GM21381 (cell line): Measurements from ENCODE around the gene GUCY1A2.
"Not testable (repeated sequence)": the region's sequence is repeated elsewhere in the genome, so short reads cannot be mapped to it uniquely, and the experiment has no call there.

ENCODE experiments used
- ATAC-seq: cut with Tn5 transposase; IDR thresholded peaks from one replicate; pipeline ENCODE4 v1.9.1; 2021; ENCODE audit warnings: mild to moderate bottlenecking, moderate library complexity; ENCODE audit not compliant: unreplicated experiment

The GUCY1A2 gene

DNA sequence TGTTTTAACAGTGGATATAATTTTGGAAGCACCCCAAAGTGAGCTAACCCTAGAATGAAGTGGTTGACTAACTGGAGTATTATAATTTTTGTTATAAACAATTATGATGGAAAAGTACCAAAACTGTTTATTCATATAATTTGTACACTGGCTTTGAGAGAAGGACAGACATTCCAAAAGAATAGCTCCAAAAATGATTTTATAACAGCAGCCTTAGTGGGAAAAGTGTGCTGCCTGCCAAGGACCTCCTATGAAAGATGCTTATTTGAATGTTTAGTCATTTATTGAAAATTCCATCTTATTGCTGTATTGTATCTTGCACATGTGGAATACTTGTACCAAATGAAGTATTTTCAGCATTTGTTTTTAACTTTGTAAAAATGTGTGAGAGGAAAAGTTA is 169.8 kb downstream of the GUCY1A2 start:
- no peak for ATAC-seq

DNA sequence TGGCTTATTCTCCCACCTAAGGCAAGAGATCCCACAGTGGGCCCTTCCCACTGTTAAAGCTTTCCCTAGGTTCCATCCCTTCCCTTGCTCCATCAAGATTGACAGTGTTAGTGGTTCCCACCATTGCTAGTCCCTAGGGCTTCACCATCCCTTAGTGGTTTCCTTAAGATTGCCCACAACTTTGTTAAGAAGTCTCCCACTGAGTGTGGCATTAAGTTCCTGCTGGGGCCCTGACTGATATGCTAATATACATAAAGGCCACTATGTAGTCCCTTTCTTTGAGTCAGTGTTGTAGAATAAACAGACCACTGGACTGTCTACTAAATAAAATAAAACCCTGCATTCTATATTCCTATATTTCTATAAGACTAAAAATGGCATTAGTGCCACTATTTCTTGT is 176.1 kb downstream of the GUCY1A2 start:
- ATAC-seq: no peak

DNA sequence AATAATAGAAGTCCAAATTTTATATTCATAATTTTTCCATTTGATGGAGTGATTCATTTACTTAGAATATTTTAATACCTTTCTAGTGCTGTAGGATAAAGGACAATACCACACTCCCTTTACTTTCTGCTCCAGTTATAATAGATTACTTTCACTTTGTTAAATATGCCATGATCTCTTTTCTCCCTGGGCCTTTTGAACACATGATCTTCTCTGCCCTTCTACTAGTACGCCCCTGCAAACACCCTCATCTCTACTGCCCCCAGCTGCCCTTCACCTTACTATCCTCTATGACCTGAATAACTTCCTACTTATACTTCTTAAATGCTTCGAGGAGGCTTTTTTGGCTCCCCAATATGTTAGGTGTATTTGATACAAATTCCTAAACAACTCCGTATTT is 177.3 kb downstream of the GUCY1A2 start:
- no peak for ATAC-seq

DNA sequence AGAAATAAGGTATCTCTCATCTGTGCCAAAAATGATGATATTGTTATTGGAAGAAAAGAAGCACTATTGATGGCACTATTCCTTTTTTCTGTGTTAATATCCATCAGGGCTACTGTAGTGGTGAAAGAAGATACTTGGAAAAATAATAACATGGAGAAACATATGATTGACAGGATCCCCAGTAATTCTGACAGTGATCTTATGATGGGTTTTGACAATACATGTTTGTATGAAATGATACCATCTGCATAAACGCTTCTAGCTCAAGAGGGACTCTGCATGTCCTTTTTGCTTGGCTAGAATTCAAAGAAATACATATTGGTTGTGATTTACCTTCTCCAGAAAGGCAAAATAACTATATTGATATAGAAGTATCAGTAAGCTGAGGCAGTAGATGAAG is 178.1 kb downstream of the GUCY1A2 start:
- no peak for ATAC-seq

DNA sequence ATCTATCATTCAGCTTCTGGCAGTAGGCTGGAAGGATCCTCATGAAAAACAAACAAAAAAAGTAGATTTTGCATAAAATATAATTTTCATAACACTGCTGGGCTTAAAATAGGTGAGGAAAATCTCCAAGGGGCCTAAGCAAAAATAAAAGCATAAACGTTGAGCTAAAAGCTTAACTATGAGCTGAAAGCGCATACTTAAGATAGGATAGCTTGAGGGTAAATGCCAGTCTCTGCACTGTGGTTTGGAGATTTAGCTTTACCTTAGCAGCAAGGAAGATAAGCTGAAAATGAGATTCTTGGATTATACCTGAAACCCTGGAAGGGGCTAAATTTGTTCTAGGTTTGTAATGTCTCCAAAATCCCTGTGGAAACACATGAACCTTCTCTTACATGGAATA is 183.7 kb downstream of the GUCY1A2 start:
- ATAC-seq: no peak

DNA sequence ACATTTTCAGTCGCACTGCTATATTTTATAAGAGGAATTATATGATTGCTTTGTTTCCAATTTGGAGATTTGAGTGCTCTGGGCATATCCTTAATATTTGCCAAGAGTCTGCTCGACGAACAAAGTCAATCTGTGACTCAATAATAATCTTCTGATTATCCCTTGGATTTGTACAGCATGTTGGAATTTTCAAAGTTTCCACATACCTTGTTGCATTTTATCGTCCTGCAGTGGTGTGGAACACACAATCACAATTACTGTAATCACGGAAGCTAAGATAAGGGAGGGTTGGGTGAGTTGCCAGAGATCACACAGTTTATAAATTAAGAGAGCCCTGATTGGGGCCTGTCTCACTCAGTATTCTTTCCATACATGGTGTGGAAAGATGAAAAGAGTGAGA is 189.3 kb downstream of the GUCY1A2 start:
- no peak for ATAC-seq

DNA sequence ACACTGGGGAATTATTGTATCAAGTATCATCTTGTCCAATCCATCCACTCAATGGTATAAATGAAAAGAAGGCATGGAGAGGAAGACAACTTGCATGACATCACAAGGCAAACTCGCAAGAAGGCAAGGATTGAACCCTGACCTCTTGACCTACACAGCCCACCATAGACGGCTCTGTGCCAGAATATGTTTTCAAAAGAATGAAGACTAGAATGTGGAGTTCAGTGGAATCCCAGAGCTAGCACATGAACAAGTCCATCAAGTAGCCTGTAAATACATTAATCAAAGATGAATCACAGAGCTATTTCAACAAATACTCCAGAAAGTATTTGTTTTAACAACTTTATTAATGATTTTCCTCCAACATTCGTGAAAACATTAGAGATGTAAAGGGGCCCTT is 189.7 kb downstream of the GUCY1A2 start:
- no peak for ATAC-seq

DNA sequence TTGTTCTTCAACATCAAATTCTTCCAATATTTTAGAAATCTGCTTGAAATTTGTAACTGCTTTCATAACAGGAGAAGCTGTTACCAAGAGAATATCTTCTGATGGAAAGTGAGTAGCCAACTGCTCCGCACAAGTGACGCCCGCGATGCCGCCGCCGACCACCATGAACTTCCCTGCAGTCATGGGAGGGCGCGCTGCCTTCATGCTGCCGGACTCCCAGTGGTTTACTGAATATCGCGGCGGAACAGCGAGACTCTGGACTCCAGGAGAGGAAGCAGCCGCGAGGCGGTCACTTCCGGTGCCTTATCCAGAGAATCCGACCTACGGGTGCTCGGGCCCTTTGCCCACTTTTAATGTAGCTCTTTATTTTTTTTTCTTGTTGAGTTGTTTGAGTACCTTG is 190.6 kb downstream of the GUCY1A2 start:
- ATAC-seq: no peak

DNA sequence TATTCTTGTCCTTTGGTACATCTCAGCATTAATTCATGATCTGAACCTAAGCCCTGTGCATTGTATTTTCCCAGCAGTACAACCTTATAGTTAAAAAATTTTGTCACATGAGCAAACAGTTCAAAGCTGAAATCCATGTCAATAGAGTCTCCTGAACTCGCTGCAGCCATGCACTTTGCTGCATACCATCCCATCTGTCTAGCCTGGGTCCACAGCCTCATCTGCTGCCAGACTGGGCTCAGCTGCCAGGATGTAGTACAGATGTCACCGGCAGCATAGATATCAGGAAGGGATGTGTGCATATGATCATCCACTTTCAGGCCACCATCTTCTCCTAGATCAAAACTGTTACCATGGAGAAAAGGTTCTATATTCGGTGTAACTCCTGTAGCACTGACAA is 191.7 kb downstream of the GUCY1A2 start:
- ATAC-seq: not testable (repeated sequence)

DNA sequence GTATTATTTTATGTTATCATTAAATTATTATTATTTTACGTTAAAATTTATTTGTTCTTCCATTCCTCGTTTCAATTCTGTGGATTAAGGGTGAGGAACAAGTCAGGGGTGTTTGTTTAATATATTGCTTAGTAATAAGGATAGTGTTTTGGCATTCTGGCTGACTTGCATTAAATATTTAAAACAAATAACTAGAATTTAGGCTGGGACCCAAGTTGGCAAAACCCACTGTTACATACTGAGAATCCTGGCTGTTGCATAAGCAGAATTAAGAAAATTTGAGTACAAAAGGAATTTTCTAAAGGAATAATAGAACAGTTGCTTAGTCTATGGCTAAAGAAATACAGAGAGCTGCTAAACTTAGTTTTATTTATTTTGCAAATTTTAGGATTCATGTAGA is 196.4 kb downstream of the GUCY1A2 start:
- ATAC-seq: no peak

DNA sequence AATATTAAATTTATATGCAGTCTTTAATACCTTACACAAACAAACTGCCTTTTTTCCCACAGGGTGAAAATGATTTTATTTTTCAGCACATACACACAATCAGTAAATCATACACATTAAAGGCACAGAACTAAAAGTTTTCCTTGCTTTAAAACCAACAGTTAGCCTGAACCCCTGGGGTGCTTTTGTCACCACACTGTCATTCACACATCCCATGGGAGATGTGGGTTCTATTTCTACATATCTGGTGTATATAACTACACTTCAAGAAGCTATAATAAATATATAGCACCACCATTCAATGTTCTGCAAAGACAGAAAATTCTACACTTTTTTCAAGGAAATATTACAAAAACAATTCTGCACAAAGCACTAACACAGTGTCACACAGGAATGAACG is 197.0 kb downstream of the GUCY1A2 start:
- ATAC-seq: no peak

DNA sequence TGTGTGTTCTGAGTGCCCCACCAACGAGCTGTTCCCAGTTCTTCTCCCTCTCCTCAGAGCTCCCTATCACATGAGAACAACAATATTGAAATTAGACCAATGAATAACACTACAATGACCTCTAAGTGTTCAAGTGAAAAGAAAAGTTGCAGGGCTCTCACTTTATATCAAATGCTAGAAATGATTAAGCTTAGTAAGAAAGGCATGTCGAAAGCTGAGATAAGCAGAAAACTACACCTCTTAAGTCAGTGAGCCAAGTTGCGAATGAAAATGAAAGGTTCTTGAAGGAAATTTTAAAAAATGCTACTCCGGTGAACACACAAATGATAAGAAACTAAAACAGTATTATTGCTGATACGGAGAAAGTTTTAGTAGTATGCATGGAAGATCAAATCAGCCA is 199.8 kb downstream of the GUCY1A2 start:
- no peak for ATAC-seq

DNA sequence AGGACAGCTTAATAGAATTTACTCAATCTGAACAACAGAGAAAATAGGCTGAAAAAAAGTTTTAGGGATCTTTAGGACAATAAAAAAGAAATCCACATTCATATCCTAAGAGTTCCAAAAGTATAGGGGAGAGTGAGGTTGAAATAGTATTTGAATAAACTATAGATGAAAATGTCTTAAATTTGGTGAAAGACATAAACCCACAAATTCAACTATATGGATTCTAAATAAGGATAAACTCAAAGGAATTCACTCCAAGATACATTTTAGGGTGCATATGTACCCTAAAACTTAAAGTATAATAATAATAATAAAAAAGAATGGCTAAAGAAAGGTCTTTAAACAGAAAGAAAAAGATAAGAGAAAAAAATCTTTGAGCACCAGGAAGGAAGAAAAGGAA is 203.1 kb downstream of the GUCY1A2 start:
- ATAC-seq: no peak

DNA sequence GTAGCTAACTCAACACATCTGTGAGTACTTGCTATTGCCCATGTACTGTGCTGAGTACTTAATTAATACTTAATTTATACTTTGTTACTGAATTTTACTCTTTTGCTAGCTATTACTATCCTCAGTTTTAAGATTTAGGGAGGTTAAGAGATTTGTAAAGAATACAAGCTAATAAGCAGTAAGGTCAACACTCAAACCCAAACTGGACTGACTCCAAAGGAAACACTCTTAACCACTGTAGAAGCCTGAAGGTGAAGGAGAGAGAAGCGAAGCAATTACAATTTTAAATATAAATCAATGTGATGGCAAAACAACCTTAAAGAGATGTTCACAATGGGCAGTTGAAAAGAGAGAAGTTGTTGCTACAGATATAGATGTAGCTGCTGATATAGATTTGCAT is 204.5 kb downstream of the GUCY1A2 start:
- ATAC-seq: no peak

DNA sequence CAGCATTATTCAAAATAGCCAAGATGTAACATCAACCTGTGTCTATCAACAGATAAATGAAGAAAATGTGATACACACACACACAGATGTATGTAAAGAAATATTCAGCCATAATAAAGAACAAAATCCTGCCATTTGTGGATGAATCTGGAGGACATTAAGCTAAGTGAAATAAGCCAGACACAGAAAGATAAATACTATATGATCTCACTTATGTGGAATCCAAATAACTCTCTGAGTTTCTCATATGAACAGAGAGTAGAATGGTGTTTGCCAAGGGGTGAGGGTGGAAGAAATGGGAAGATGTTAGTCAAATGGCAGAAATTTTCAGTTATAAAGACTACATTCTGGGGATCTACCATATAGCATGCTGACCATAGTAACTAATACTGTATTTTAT is 224.2 kb downstream of the GUCY1A2 start:
- ATAC-seq: no peak

DNA sequence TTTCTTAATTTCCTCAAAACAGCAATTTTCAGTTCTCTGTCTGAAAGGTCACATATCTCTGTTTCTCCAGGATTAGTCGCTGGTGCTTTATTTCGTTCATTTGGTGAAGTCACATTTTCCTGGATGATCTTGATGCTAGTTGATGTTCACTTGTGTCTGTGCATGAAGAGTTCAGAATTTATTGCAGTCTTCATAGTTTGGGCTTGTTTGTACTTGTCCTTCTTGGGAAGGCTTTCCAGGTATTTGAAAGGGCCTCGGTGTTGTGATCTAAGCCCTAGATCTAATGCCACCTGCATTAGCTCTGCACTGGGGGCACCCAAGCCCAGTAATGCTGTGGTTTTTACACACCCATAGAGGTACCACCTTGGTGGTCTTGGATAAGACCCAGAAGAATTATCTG is 228.9 kb downstream of the GUCY1A2 start:
- no peak for ATAC-seq

DNA sequence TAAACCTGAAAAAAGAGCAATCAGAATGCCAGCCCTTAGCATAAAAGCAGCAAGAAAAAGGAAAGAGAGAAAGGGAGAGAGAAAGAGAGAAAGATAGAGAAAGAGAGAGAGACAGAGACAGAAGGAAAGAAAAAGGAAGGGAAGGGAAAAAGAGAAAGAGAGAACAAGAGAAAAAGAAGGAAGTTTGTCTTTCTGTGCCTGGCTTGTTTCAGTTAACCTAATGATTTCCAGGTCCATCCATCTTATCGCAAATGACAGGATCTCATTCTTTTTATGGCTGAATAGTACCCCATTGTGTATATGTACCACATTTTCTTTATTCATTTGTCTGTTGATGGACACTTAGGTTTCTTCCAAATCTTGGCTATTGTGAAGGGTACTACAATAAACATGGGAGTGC is 230.8 kb downstream of the GUCY1A2 start:
- ATAC-seq: no peak

DNA sequence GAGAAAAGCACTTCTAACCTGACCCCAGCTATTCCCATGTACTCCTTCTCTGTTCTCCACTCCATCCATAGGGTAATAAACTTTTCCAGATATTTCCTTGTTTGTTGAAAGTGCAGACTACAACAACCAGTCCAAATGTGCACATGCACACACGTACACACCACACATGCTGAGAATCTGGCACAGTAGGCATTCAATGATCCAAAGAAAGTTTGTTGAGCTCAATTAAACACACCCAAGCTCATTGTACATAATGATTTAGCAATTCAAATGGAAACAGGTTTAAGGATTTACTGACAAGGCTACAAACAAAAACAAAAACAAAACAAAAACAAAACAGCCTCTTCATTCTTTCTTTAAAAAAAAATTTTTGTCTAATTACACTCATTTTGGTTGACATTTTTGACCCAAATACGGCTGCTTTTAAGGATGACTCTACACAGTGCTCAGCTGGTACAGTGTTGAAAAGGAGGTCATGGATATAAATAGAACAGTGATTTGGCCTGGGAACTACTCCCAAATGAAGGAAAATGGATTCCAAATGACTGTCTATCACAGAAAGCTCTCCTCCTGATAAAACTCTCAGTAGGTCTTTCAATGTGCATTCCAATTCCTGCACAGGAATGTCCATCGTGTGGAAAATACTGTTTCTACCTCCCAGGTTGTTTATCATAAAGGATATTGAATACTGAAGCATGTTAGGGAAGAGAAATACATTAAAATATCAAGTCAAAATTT is 232.2 kb downstream of the GUCY1A2 start:
- no peak for ATAC-seq

DNA sequence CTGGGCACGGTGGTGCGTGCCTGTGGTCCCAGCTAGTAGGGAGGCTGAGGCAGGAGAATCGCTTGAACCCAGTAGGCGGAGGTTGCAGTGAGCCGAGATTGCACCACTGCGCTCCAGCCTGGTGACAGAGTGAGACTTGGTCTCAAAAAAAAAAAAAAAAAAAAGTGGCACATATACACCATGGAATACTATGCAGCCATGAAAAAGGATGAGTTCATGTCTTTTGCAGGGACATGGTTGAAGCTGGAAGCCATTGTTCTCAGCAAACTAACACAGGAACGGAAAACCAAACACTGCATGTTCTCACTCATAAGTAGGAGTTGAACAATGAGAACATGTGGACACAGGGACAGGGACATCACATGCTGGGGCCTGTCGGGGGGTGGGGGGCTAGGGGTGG is 241.0 kb downstream of the GUCY1A2 start:
- not testable (repeated sequence) for ATAC-seq

DNA sequence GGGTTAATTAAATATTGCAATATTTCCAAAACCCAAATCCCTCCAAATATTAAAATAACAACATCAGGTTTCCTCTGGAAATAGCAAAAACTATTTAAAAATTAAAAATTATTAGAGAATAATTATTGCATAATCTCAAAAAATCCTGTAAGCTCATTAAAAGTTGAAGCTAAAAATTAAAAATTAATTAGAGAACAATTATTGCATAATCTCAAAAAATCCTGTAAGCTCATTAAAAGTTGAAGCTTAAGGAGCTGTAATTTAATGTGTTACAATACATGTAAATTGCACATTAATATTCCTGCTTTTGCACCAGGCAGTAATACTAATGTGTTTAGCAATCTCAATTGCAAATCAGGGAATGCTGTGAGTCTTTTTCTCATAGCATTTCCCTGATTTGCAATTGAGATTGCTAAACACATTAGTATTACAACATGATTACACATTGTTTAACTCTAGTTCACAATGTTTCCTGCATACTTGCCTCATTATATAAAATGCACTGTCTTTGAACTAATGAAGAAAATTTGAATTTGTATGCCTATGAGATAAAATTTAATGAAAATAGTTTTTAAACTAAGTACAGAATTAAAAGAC is 247.7 kb downstream of the GUCY1A2 start:
- ATAC-seq: no peak

DNA sequence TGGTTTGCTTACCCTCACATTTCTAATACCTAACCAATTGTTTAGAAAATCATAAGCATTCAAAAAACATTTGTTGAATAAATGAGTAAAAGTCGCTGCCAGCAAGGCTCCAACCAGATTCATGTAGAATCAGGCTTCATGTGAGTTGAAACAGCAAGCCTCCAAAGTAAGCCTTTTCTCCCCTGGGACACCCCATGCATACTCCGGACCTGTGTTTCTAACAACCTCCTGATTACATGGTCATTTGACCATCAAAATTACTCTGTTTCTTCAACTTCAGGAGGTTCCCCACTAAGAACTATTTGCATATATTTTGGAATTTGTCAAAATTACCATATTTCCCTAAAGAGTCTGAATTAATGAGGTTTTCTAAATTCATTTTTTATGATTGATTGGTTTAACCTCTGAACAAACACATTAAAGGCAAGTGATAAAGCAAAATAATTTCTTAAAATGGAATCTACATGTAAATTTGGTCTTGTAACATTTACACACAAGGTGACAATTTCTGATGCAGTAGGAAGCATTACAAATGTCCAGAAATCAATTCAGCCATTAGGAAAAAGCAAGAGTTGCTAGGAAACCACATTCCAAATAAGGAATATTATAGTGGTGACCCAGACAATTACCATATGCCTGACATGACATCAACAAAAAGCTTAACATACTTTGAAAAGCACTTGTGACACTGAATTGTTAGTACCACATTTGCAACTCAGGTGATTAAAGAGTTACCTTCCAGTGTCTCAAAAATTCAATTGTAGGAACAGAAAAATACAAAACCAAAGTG is 252.6 kb downstream of the GUCY1A2 start:
- ATAC-seq: no peak

DNA sequence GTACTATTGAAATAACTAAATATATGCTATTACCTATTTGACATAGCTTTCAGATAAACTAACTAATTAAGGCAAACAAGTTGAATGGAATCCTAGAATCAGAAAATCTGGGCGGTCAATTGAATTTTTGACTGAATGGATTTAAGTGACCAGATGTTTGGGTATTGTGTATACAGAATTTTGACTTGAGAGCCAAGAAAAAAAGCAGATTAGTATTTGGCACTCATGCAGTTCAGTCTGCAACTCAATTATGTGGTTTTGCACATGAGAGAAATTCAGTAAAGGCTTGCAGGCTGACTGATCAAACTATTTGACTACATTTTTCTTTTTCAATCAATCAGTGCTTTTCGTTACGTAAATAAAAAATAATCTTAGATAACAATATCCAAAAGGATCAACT is 254.8 kb downstream of the GUCY1A2 start:
- no peak for ATAC-seq
